ENCODE results near the gene KLHL36. TPM values are rescaled to one million over a fixed set of nuclear protein-coding genes. Genes with fewer than 3 reads are reported as not detected.

The KLHL36 gene
- total and polyA plus RNA-seq, 2 donors from 2014 or later: 13.7 to 76.6 TPM

DNA sequence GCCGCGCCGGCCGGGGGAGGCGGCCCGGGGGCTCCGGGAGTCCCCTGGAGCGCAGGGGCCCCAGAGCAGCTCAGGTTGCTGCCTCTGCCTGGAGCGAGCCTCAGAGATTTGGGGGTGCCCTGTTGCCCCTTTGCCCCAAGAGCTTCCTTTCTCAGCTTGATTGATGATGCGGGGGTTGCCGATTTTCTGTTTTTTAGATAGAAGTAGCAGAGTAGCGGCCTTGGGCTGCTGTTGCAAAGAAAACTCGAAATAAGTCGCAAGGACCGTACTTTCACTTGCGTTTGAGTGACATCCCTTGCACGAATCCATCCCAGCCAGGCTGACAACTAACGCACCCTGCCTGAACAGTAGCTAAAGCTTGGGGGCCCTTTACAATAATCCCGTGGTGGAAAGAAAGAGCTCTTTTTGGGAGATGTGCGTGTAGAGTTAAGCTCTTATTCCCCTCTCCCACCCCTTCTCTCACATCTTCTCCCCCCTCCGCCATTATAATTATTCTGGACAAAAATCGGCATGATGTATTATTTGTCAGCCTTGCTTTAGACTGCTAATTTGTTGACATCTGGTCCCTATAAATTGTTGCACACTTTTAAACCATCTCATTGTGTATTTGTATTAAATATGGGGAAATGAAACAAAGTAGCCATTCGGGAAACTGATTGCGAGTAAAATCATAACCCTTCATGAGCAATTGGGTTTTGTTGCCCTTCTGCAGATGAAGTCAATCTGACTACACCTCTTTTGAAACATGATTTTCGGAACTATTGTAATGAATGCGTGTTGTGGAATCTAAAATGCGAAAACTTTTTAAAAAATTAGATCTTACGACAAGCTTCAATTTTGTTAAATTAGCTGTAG is 52.4 kb downstream of the KLHL36 start:
- TF ChIP-seq, protein P1, sequence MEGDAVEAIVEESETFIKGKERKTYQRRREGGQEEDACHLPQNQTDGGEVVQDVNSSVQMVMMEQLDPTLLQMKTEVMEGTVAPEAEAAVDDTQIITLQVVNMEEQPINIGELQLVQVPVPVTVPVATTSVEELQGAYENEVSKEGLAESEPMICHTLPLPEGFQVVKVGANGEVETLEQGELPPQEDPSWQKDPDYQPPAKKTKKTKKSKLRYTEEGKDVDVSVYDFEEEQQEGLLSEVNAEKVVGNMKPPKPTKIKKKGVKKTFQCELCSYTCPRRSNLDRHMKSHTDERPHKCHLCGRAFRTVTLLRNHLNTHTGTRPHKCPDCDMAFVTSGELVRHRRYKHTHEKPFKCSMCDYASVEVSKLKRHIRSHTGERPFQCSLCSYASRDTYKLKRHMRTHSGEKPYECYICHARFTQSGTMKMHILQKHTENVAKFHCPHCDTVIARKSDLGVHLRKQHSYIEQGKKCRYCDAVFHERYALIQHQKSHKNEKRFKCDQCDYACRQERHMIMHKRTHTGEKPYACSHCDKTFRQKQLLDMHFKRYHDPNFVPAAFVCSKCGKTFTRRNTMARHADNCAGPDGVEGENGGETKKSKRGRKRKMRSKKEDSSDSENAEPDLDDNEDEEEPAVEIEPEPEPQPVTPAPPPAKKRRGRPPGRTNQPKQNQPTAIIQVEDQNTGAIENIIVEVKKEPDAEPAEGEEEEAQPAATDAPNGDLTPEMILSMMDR (IDR thresholded peaks at IDR 0.05; ENCODE audit: borderline replicate concordance, extremely low read depth, insufficient read depth): no peak
- Histone ChIP-seq H3K4me3 (ENCODE audit: low read length in 3 of 3) (peak overlapping the region; percentile 61 to 95 (median 91)), H3K36me3 (ENCODE audit: control insufficient read depth in 2 of 3, insufficient read depth in 3 of 3, low read length in 3 of 3) (no peaks in the 10 kb centered on the region), H3K9me3 (ENCODE audit: control insufficient read depth in 2 of 3, insufficient read depth in 1 of 3, low read length in 3 of 3) (no peaks in the 10 kb centered on the region), H3K27me3 (ENCODE audit: control insufficient read depth, insufficient read depth, low read length) (no peaks in the 10 kb centered on the region), H3K4me1 (ENCODE audit: control insufficient read depth in 2 of 3, insufficient read depth in 2 of 3, low read depth in 1 of 3, low read length in 3 of 3) (peaks cover 0 to 10% (median 7%) of the 10 kb centered on the region in 3 donors), H3K9ac (ENCODE audit: low read length in 3 of 3) (peak overlapping the region; percentile 30 to 78 (median 33)), H3K27ac (ENCODE audit: low read depth in 2 of 2, low read length in 2 of 2) (peak overlapping the region; percentile 13 to 28)
- intact Hi-C loops (cut with DNase I): no loop called here
- no peak for FAIRE-seq
- DNase-seq: peak in 3 of 5 donors; percentile 20 to 54 (median 48)

DNA sequence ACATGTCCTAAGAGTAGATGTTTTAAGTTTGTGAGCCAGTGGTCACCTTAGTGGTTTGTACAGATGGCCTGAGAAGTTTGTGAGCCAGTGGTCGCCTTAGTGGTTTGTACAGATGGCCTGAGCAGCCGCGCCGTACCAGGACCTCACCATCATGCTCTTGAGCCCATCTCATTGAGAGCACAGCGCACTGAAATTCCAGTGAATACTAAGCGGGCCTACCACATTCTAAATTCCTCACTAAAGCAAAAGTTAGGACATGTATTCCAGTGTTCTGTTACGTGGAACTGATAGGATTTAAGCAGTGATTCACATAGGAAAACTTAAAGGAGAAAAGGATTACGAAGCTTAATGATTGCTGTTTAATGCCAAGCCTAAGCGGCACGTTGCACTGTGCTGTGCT is 55.4 kb downstream of the KLHL36 start:
- no peaks in the 10 kb centered on the region for H3K9me3 ChIP-seq (ENCODE audit: control insufficient read depth in 2 of 3, insufficient read depth in 1 of 3, low read length in 3 of 3)
- FAIRE-seq: no peak

DNA sequence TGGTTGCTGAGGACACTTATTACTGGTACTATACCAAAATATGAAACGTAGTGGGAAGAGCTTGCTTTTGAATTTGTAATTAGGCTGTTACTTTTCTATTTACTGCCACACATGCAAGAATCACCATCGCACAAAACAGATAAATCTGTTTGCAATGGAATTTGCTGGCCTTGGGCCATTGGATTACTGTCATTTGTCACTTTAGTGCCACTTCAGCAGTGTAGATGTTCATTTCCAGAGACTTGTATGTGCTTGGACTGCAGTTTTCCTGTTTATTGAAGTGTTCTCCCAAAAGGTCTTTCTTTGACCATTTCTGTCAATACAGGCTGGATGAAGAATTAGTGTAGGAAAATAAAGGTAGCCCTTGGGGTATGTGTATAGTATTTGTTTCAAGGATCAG is 55.9 kb downstream of the KLHL36 start:
- TF ChIP-seq, protein P1 (IDR thresholded peaks at IDR 0.05; ENCODE audit: borderline replicate concordance, extremely low read depth, insufficient read depth): no peak
- intact Hi-C loops (cut with DNase I): no loop called here
- H3K27me3 ChIP-seq (ENCODE audit: control insufficient read depth, insufficient read depth, low read length): no peaks in the 10 kb centered on the region
- H3K9ac ChIP-seq (ENCODE audit: low read length in 3 of 3): no peak overlapping the region
- no peak overlapping the region for H3K27ac ChIP-seq (ENCODE audit: low read depth in 2 of 2, low read length in 2 of 2)
- DNase-seq (no peak), FAIRE-seq (no peak)
- H3K9me3 ChIP-seq (ENCODE audit: control insufficient read depth in 2 of 3, insufficient read depth in 1 of 3, low read length in 3 of 3): no peaks in the 10 kb centered on the region
- H3K4me1 ChIP-seq (ENCODE audit: control insufficient read depth in 2 of 3, insufficient read depth in 2 of 3, low read depth in 1 of 3, low read length in 3 of 3): peaks cover 0 to 12% (median 7%) of the 10 kb centered on the region in 3 donors
- no peak overlapping the region for H3K4me3 ChIP-seq (ENCODE audit: low read length in 3 of 3)
- H3K36me3 ChIP-seq (ENCODE audit: control insufficient read depth in 2 of 3, insufficient read depth in 3 of 3, low read length in 3 of 3): no peaks in the 10 kb centered on the region

More for the DNA sequence above, 55.4 kb downstream of the KLHL36 start:
- peaks cover 0 to 10% (median 7%) of the 10 kb centered on the region in 3 donors for H3K4me1 ChIP-seq (ENCODE audit: control insufficient read depth in 2 of 3, insufficient read depth in 2 of 3, low read depth in 1 of 3, low read length in 3 of 3)
- H3K36me3 ChIP-seq (ENCODE audit: control insufficient read depth in 2 of 3, insufficient read depth in 3 of 3, low read length in 3 of 3): no peaks in the 10 kb centered on the region
- H3K9ac ChIP-seq (ENCODE audit: low read length in 3 of 3): no peak overlapping the region
- no peak for DNase-seq
- TF ChIP-seq, protein P1 (IDR thresholded peaks at IDR 0.05; ENCODE audit: borderline replicate concordance, extremely low read depth, insufficient read depth): no peak
- no peak overlapping the region for H3K27ac ChIP-seq (ENCODE audit: low read depth in 2 of 2, low read length in 2 of 2)
- intact Hi-C loops (cut with DNase I): no loop called here
- H3K4me3 ChIP-seq (ENCODE audit: low read length in 3 of 3): no peak overlapping the region
- H3K27me3 ChIP-seq (ENCODE audit: control insufficient read depth, insufficient read depth, low read length): no peaks in the 10 kb centered on the region

Measured in kidney (tissue), 14 donors.